ENCODE measurements around the gene SLC13A2.

SLC13A2 gene

GRCh38 chr17:28534740-28535375 lies 61.4 kb downstream of the SLC13A2 start:
- no peak for DNase-seq (ENCODE audit: low spot score)

DNA sequence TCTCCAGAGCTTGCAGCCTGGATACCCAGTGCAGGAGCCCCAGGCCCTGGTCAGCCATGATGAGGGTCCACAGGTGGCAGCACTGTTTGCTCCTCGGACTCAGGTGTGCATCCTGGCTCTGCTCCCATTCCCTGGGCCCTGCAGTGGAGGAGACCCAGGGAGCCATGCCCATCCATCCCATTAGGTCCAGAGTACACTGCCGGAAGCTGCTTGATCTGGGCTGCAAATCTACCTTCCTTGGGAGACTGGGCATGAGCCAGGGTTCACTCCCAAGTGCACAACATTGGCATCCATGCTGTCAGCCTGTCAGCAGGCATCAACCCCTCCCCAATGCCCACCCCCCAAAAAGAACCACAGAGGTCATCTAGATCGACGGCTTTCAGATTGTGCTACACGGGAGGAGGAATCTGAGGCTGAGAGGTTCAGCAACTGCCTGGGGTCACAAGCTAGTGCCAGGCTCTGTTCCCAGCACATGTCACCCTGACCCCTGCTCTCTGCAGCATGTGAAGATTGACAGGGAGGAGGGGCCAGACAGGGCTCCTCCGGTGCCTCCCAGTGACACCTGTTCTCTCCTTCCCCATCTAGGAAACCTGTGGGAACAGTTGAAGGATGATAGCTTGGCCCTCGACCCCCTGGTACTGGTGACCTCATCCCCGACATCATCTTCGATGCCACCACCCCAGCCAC lies 63.2 kb downstream of the SLC13A2 start:
- DNase-seq (ENCODE audit: low spot score): no peak

DNA sequence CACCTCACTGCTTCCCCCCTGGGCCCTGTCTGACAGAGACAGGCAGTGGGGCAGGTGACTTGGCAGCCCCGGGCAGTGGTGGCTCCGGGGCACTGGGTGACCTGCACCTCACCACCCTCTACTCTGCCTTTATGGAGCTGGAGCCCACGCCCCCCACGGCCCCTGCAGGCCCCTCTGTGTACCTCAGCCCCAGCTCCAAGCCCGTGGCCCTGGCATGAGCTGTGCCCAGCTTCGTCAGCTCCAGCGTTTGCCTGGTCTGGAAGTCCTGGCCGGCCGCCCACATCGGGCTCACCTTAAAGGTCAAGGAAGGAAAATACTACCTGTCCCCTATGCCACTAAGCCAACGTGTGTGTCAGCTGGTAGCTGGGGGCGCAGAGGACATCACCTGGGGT lies 63.8 kb downstream of the SLC13A2 start:
- DNase-seq (ENCODE audit: low spot score): no peak

- DNase-seq (ENCODE audit: low spot score): no peak
Observed at GRCh38 chr17:28538296-28538895, 65.0 kb downstream of the SLC13A2 start.

DNA sequence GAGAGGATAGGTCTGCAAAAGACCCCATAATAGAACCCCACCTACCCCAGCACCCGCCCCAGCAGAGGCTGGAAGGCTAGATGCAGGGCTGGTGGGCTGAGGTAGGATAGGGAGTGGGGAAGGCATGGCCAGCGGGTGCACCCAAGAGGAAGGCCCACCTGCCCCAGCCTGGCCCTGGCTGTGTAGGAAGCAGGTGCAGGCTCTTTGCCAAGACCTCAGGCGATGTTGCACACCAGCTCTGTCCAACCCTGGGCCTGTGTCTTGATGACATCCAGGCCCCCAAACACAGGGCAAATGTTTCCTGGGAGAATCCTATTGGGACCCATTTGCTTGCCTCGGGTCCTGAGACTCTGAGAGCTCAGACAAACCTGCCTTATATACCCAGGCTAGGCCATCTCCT lies 66.8 kb downstream of the SLC13A2 start:
- no peak for DNase-seq (ENCODE audit: low spot score)

DNA sequence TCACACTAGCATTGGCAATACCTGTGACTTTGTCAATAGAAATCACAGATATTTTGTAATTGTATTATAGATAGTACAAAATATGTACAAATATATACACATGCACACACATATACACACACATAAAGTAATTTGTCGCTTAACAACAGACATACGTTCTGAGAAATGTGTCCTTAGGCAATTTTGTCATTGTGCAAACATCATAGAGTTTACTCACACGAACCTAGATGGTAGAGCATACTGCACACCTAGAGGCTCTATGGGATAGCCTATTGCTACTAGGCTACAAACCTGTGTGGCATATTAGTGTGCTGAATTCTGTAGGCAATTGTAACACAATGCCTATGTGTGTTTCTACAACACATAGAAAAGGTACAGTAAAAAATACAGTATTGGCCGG lies 68.0 kb downstream of the SLC13A2 start:
- no peak for DNase-seq (ENCODE audit: low spot score)

DNA sequence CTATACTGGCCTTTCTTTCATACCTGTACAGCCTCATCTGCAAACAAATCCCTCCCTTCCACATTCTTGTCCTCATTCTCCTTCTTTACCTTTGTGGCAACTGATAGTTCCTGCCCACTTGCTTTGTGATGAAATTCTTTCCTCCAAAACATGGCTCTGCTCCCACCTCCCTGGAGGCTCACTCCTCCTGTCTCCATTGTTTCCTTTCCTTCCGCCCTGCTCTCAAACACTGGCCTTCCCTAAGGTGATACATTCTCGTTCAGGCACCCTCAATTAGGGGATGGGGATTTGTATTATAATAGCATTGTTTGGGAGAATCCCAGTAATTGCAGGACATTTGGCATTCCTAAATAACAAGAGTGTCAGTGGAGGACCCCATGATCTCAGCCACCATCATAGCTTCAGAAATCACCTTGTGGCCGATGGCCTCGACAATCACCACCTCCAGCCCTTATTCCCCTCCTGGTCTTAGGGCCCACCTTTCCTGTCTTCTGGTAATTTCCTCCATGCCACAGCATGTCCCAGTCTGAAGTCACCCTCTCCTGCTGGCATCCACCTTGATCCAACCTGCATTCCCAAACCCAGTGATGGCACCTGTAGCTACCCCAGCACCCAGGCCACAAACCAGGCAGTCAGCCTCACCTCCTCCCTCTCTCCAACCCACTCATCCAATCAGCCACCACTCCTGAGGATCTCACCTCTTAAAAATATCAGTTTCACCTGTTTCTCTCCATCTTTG lies 71.1 kb downstream of the SLC13A2 start:
- no peak for DNase-seq (ENCODE audit: low spot score)

- no peak for DNase-seq (ENCODE audit: low spot score)
Observed at GRCh38 chr17:28545141-28545503, 71.7 kb downstream of the SLC13A2 start.

DNA sequence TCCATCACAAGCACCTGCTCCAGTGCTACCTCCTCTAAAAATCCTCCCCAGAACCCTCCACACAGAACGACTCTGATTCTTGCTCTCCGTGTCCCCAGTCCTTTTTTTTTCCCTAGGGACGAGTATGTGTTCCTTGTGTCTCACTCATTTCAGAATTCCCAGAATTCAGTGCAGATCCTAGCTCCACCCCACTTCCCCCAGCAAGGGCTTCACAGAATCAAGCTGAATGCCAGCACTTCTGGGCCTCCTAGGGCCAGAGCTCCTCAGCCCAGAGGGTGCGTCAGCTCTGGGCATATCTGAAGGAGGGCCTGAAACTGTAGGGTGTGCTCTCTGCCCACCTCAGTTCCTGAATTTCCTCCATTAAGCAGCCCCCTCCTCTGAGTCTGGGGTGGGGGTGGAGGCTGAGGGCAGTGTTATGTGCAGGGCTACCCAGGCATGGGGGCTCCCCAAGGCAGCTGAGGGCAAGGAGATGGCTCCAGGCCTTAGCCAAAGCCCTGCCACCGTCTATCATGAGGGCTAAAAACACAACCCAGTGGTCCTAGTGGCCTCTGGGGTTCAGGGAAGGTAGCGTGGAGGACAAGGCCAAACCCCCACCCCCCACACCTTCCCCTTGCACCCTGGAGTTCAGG lies 72.5 kb downstream of the SLC13A2 start:
- no peak for DNase-seq (ENCODE audit: low spot score)

DNA sequence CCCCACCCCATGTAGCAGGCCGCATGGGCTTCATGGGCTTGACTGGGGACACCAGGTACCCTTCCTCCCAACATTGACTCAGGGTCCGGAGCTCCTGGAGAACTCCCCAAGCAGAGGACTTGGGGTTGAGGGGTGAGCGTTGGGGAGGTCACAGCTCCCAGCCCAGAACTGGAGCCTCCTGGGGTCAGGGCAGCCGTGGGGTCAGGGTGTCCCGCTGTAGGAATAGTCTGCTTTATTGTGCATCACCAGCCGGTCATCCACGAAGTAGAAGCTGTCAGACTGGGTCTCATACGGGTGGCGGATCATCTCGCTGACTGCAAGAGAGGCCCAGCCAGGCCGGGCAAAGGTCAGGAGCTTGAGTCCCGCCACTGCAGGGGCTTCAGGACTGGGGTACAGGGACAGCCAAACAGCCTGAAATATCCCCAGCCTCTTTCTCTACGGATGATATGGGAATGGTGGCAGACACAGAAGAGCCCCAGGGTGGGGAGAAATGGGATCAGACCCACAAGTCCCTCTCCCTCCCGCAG lies 73.7 kb downstream of the SLC13A2 start:
- DNase-seq (ENCODE audit: low spot score): no peak
